H1 (cell line): Measurements from ENCODE around the gene OMP. TPM values are rescaled to one million over a fixed set of nuclear protein-coding genes. Genes with fewer than 3 reads are reported as not detected.

Experiments used
- CTCF ChIA-PET: fragments of 300-600 bp; sonication (Branson Sonifier 250); formaldehyde crosslinking; loops from one replicate; lab custom pipeline; 2021; ENCODE audit not compliant: partially characterized antibody; lab: Charles Lee
- POLR2A ChIA-PET: fragments of 300-600 bp; sonication (Branson Sonifier 250); formaldehyde crosslinking; loops from one replicate; lab custom pipeline; 2021; ENCODE audit warnings: inconsistent platforms; ENCODE audit not compliant: partially characterized antibody; lab: Charles Lee
- DNase-seq, 2 experiments: peaks; one replicate each; pipeline versions ENCODE4 v3.0.0 to v3.0.0-alpha.2; 2010 to 2022; ENCODE audit warnings: low spot score in 2 of 2, low read depth in 1 of 2, mixed read lengths in 1 of 2
- FAIRE-seq: peaks from 2 replicates; lab custom pipeline; 2011; peaks lifted over from hg19 to GRCh38; lab: Jason Lieb, UNC
- H2AFZ ChIP-seq: 2 replicates; pipeline ENCODE4 v1.8.1; 2012; ENCODE audit warnings: low read length, inconsistent platforms
- H2AK5ac ChIP-seq: 2 replicates; pipeline ENCODE4 v1.6.1; 2013; ENCODE audit warnings: low read depth, low read length
- H2BK120ac ChIP-seq: replicated peaks from 2 replicates; pipeline ENCODE3; 2013; ENCODE audit warnings: low read depth, low read length, inconsistent platforms
- H2BK12ac ChIP-seq: 2 replicates; pipeline ENCODE4 v1.6.1; 2013; ENCODE audit warnings: low read depth, low read length
- H2BK15ac ChIP-seq: 2 replicates; pipeline ENCODE4 v1.6.1; 2013; ENCODE audit warnings: low read length
- H2BK20ac ChIP-seq: 2 replicates; pipeline ENCODE4 v1.6.1; 2013; ENCODE audit warnings: low read length
- H2BK5ac ChIP-seq: 2 replicates; pipeline ENCODE4 v1.6.1; 2013; ENCODE audit warnings: low read depth, low read length
- H3K14ac ChIP-seq: 2 replicates; pipeline ENCODE4 v1.6.1; 2013; ENCODE audit warnings: inconsistent platforms; ENCODE audit not compliant: insufficient read length
- H3K18ac ChIP-seq: 2 replicates; pipeline ENCODE4 v1.6.1; 2013; ENCODE audit warnings: low read length; ENCODE audit errors: extremely low read depth
- H3K23ac ChIP-seq: 2 replicates; pipeline ENCODE4 v1.6.1; 2013; ENCODE audit warnings: inconsistent platforms; ENCODE audit not compliant: insufficient read length
- H3K23me2 ChIP-seq: 2 replicates; pipeline ENCODE4 v1.6.1; 2013; ENCODE audit warnings: low read depth, low read length
- H3K27ac ChIP-seq: 2 replicates; pipeline ENCODE4 v1.6.1; 2011; ENCODE audit warnings: low read depth, low read length, inconsistent platforms
- H3K27me3 ChIP-seq, 4 experiments: replicated peaks in 1 of 4; 1 replicate in 1 of 4; 2 replicates in 3 of 4; pipeline versions ENCODE4 v1.6.1 to v1.8.1; 2011 to 2013; ENCODE audit warnings: low read length in 3 of 4, mild to moderate bottlenecking in 3 of 4, inconsistent platforms in 2 of 4, mixed read lengths in 2 of 4, moderate library complexity in 1 of 4; ENCODE audit not compliant: control insufficient read depth in 3 of 4, insufficient read depth in 3 of 4; ENCODE audit errors: extremely low read depth in 1 of 4
- H3K36me3 ChIP-seq, 4 experiments: 2 replicates each; pipeline versions ENCODE4 v1.6.1 to v1.8.1; 2011 to 2013; ENCODE audit warnings: mild to moderate bottlenecking in 4 of 4, low read length in 3 of 4, moderate library complexity in 2 of 4, control low read depth in 1 of 4, inconsistent platforms in 1 of 4; ENCODE audit not compliant: insufficient read depth in 4 of 4, control insufficient read depth in 2 of 4
- H3K4ac ChIP-seq: replicated peaks from 2 replicates; pipeline ENCODE3; 2013; ENCODE audit warnings: low read length, low read depth, mixed read lengths, inconsistent platforms; ENCODE audit not compliant: insufficient read length
- H3K4me1 ChIP-seq, 4 experiments: replicated peaks in 1 of 4; 1 replicate in 1 of 4; 2 replicates in 3 of 4; pipeline versions ENCODE4 v1.6.1 to v1.8.1; 2011 to 2013; ENCODE audit warnings: low read length in 3 of 4, inconsistent platforms in 2 of 4, mixed read lengths in 1 of 4; ENCODE audit not compliant: insufficient read depth in 4 of 4, control insufficient read depth in 3 of 4
- H3K4me2 ChIP-seq, 2 experiments: 2 replicates each; pipeline versions ENCODE4 v1.6.1 to v1.8.1; 2011 to 2013; ENCODE audit warnings: low read depth in 2 of 2, low read length in 2 of 2, control low read depth in 1 of 2, inconsistent platforms in 1 of 2, mild to moderate bottlenecking in 1 of 2; ENCODE audit not compliant: insufficient read depth in 1 of 2
- H3K4me3 ChIP-seq, 4 experiments: fragments of 200-600, 300-600 bp in 1 of 4; sonication (generic), shearing (Covaris generic), sonication (Bioruptor Twin) in 1 of 4; 2 replicates each; pipeline versions ENCODE4 v1.5.1 to v1.8.1; 2011 to 2016; ENCODE audit warnings: low read length in 4 of 4, low read depth in 3 of 4, control low read depth in 2 of 4, inconsistent platforms in 2 of 4, mild to moderate bottlenecking in 2 of 4, mixed read lengths in 1 of 4, moderate library complexity in 1 of 4; ENCODE audit not compliant: insufficient read depth in 2 of 4; ENCODE audit errors: extremely low read depth in 1 of 4
- H3K56ac ChIP-seq: replicated peaks from 2 replicates; pipeline ENCODE3; 2013; ENCODE audit warnings: low read depth, mild to moderate bottlenecking, mixed read lengths, low read length, inconsistent platforms; ENCODE audit not compliant: insufficient read length
- H3K79me1 ChIP-seq: 2 replicates; pipeline ENCODE4 v1.6.1; 2013; ENCODE audit warnings: low read depth, low read length, control low read depth
- H3K79me2 ChIP-seq, 2 experiments: 2 replicates each; pipeline versions ENCODE4 v1.6.1 to v1.8.1; 2012 to 2013; ENCODE audit warnings: low read length in 2 of 2, mild to moderate bottlenecking in 2 of 2, inconsistent platforms in 1 of 2; ENCODE audit not compliant: insufficient read depth in 2 of 2, control insufficient read depth in 1 of 2
- H3K9ac ChIP-seq, 4 experiments: replicated peaks in 1 of 4; 1 replicate in 1 of 4; 2 replicates in 3 of 4; pipeline versions ENCODE4 v1.6.1 to v1.8.1; 2011 to 2013; ENCODE audit warnings: low read depth in 3 of 4, low read length in 3 of 4, control low read depth in 2 of 4, mild to moderate bottlenecking in 2 of 4, moderate library complexity in 2 of 4, inconsistent platforms in 1 of 4; ENCODE audit errors: extremely low read depth in 1 of 4
- H3K9me3 ChIP-seq, 2 experiments: 2 replicates each; pipeline versions ENCODE4 v1.6.1 to v1.8.1; 2012 to 2013; ENCODE audit warnings: mild to moderate bottlenecking in 2 of 2, moderate library complexity in 2 of 2, control low read depth in 1 of 2, inconsistent platforms in 1 of 2, low read depth in 1 of 2, low read length in 1 of 2, mixed read lengths in 1 of 2; ENCODE audit not compliant: insufficient read depth in 2 of 2
- H4K20me1 ChIP-seq, 2 experiments: replicated peaks in 1 of 2; 2 replicates each; pipeline versions ENCODE3 to v1.8.1; 2011 to 2013; ENCODE audit warnings: inconsistent platforms in 2 of 2, low read length in 2 of 2, mild to moderate bottlenecking in 1 of 2; ENCODE audit not compliant: insufficient read depth in 2 of 2, control insufficient read depth in 1 of 2
- H4K5ac ChIP-seq: 2 replicates; pipeline ENCODE4 v1.6.1; 2013; ENCODE audit warnings: low read length, low read depth, mixed read lengths, inconsistent platforms; ENCODE audit not compliant: insufficient read length
- H4K8ac ChIP-seq: 2 replicates; pipeline ENCODE4 v1.8.0; 2013; ENCODE audit warnings: mild to moderate bottlenecking, moderate library complexity, low read length, inconsistent platforms; ENCODE audit not compliant: insufficient read depth; ENCODE audit errors: extremely low read depth
- H4K91ac ChIP-seq: replicated peaks from 2 replicates; pipeline ENCODE3; 2013; ENCODE audit warnings: low read length, mixed read lengths, inconsistent platforms; ENCODE audit not compliant: insufficient read length
- EGR1 ChIP-seq: IDR thresholded peaks from 2 replicates; pipeline ENCODE4 v1.6.1; 2011; ENCODE audit warnings: low read depth, low read length, borderline replicate concordance
- PHF8 ChIP-seq: fragments of 200-600 bp; sonication (generic); conservative IDR thresholded peaks from 2 replicates; pipeline ENCODE4 v1.7.1; 2012; ENCODE audit warnings: low read depth, mild to moderate bottlenecking, inconsistent platforms, low read length, moderate library complexity
- POLR2AphosphoS5 ChIP-seq: IDR thresholded peaks from 2 replicates; pipeline ENCODE4 v1.6.1; 2011; ENCODE audit warnings: low read depth, low read length
- WGBS, 2 experiments: shearing (Covaris generic) in 1 of 2; methylation state at CpG; one replicate each; pipeline versions ENCODE4 v1.1.6 to v1.1.7; 2013 to 2015; ENCODE audit warnings: low lambda C conversion rate in 2 of 2, mixed read lengths in 2 of 2, inconsistent platforms in 1 of 2, low coverage in 1 of 2, missing lambda C conversion rate in 1 of 2; ENCODE audit not compliant: insufficient replicate concordance in 2 of 2, insufficient coverage in 1 of 2, insufficient read length in 1 of 2; ENCODE audit errors: extremely low coverage in 1 of 2, missing lambda C conversion rate in 1 of 2; 5-methylcytosine and 5-hydroxymethylcytosine counted together
- polyA plus RNA-seq, 7 experiments: library from polyadenylated mRNA; depleted of rRNA in 3 of 7; stranded (reverse) in 5 of 7; unstranded in 2 of 7; fragments of >200 nt in 5 of 7; fragments of 200-250 nt in 2 of 7; gene quantifications; 1 replicate in 5 of 7; 2 replicates in 1 of 7; 4 replicates in 1 of 7; pipeline versions ENCODE4 v1.2.1 to v1.2.3, GENCODE V29; 2011 to 2013; ENCODE audit warnings: missing spikeins in 2 of 7, mixed read lengths in 2 of 7
- total RNA-seq: library from RNA; stranded (reverse); fragmentation: NEBNext Ultra II Directional; extraction: Animal tissue kit (Norgen Biotek cat#: 25700); gene quantifications from 2 replicates; pipeline ENCODE4 v1.2.1, GENCODE V29; 2021

Gene OMP
- total and polyA plus RNA-seq, 2 of the 8 experiments (the other 6 are each of a cell fraction or from before 2014, with no cell fraction given) = not detected

DNA sequence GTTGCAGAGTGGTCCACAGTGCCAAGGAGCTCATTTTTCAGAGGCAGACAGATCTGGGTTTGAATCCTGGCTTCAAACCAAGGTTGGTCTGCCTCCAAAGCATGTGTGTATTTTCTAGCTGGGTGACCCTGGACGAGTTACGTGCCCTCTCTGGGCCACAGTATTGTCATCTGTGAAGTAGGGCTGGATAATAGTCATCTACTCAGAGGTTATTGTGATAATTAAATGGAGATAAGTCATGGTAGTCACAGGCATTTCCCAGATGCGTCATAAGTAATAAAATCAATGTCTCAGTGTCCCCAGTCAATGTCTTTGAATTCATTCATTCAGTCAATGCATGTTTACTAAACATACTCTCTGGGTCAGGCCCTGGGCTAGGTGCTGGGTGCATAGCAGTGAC lies 8.6 kb downstream of the OMP start:
- Histone ChIP-seq H3K4me1 (peaks cover 0 to 3% (median 1%) of the 10 kb centered on the region in 4 experiments; a peak in 3 of 7 replicates), H3K27me3 (no peaks in the 10 kb centered on the region), H3K56ac (no peak overlapping the region), H3K18ac (no peak overlapping the region), H3K9me3 (no peaks in the 10 kb centered on the region), H3K36me3 (no peaks in the 10 kb centered on the region), H4K8ac (no peak overlapping the region), H3K79me1 (no peaks in the 10 kb centered on the region), H2BK20ac (no peak overlapping the region), H2BK5ac (no peak overlapping the region), H4K20me1 (no peaks in the 10 kb centered on the region), H4K91ac (no peak overlapping the region), H2BK12ac (no peak overlapping the region), H3K27ac (no peak overlapping the region), H3K4ac (no peak overlapping the region), H2AFZ (no peak overlapping the region), H3K23ac (no peak overlapping the region), H3K9ac (no peak overlapping the region; a peak in 1 of 7 replicates), H3K4me3 (no peak overlapping the region), H2BK15ac (no peak overlapping the region), H3K14ac (no peak overlapping the region), H3K23me2 (no peaks in the 10 kb centered on the region), H4K5ac (no peak overlapping the region), H3K4me2 (no peak overlapping the region), H3K79me2 (no peaks in the 10 kb centered on the region), H2BK120ac (no peak overlapping the region), H2AK5ac (no peak overlapping the region)
- no peak for TF ChIP-seq PHF8
- no peak for TF ChIP-seq POLR2AphosphoS5
- TF ChIP-seq EGR1 = no peak
- WGBS, 2 experiments = 86% methylated on average over 3 of the region's 3 CpGs; no CpG with 5 or more reads in 1 of the 2 experiments
- CTCF ChIA-PET = interaction anchor here (1.0 to 19.1 kb wide), 9 partner anchors 7 to 312 kb away, joined by 4 to 297 read pairs (median 10); partner anchors contain the start of genes MYO7A and OMP
- POLR2A ChIA-PET = no interaction called here
- DNase-seq = no peak
- no peak for FAIRE-seq
